HCT116 (cell line): ENCODE measurements around the gene GRM1. TPM values are rescaled to one million over a fixed set of nuclear protein-coding genes. Genes with fewer than 3 reads are reported as not detected.

Experiments
- ATAC-seq: fragments of 200-7000 bp; cut with Tn5 transposase; 2 replicates; pipeline ENCODE4 v1.9.1; 2020; ENCODE audit warnings: mild to moderate bottlenecking, moderate library complexity
- BruUV-seq: library from RNA; stranded (reverse); fragments of 400-500 nt; replicated peaks from 2 replicates; lab custom pipeline; 2021; lab: Mats Ljungman, UMichigan
- CTCF ChIA-PET: fragments of 300-600 bp; sonication (Branson Sonifier 250); formaldehyde crosslinking; loops from one replicate; lab custom pipeline; 2021; ENCODE audit warnings: antibody characterized with exemption; lab: Charles Lee
- POLR2A ChIA-PET: fragments of 300-600, 350-600 bp; sonication (Branson Sonifier 250); formaldehyde crosslinking; loops from one replicate; lab custom pipeline; 2021; ENCODE audit warnings: antibody characterized with exemption; lab: Charles Lee
- RAD21 ChIA-PET, 2 experiments: fragments of 300-600 bp; sonication (Branson Sonifier 250); formaldehyde crosslinking; loops; one replicate each; lab custom pipeline; 2023; ENCODE audit warnings: low total read pairs in 2 of 2; ENCODE audit not compliant: uncharacterized antibody in 2 of 2, unreplicated experiment in 2 of 2, low non-redundant PET in 1 of 2; lab: Charles Lee
- DNase-seq: peaks from one replicate; pipeline ENCODE4 v3.0.0-alpha.2; 2010; ENCODE audit warnings: low read depth, low spot score
- H2AFZ ChIP-seq: fragments of 200-600 bp; shearing (Covaris generic), sonication (generic); 2 replicates; pipeline ENCODE4 v1.6.1; 2017; ENCODE audit warnings: low read depth, mixed run types, mixed read lengths, antibody characterized with exemption, low read length; ENCODE audit not compliant: poor library complexity, severe bottlenecking
- H3K27ac ChIP-seq: 2 replicates; pipeline ENCODE4 v1.5.1; 2012; ENCODE audit warnings: low read depth, low read length
- H3K27me3 ChIP-seq: fragments of 200-600 bp; sonication (generic); 2 replicates; pipeline ENCODE4 v1.6.1; 2016; ENCODE audit warnings: mixed run types, low read length, mixed read lengths; ENCODE audit not compliant: insufficient read depth
- H3K36me3 ChIP-seq, 2 experiments: fragments of 200-500 bp in 1 of 2; fragments of 200-600 bp in 1 of 2; sonication (Bioruptor generic) in 1 of 2; sonication (generic) in 1 of 2; 2 replicates each; pipeline versions ENCODE4 v1.5.1 to v1.6.1; 2014 to 2016; ENCODE audit warnings: low read length in 2 of 2, inconsistent platforms in 1 of 2, mixed read lengths in 1 of 2, mixed run types in 1 of 2; ENCODE audit not compliant: insufficient read depth in 2 of 2, control insufficient read depth in 1 of 2
- H3K4me1 ChIP-seq, 2 experiments: fragments of 200-600 bp in 1 of 2; sonication (generic) in 1 of 2; 2 replicates each; pipeline versions ENCODE4 v1.5.1 to v1.6.1; 2012 to 2017; ENCODE audit warnings: low read length in 2 of 2, inconsistent platforms in 1 of 2, mild to moderate bottlenecking in 1 of 2, mixed read lengths in 1 of 2, mixed run types in 1 of 2, moderate library complexity in 1 of 2; ENCODE audit not compliant: insufficient read depth in 2 of 2, control insufficient read depth in 1 of 2
- H3K4me2 ChIP-seq: fragments of 200-600 bp; sonication (generic); 2 replicates; pipeline ENCODE4 v1.6.1; 2017; ENCODE audit warnings: mixed run types, low read length, mixed read lengths
- H3K4me3 ChIP-seq, 2 experiments: fragments of 200-600 bp in 1 of 2; sonication (generic) in 1 of 2; replicated peaks in 1 of 2; 2 replicates each; pipeline ENCODE4 v1.5.1; 2011 to 2016; ENCODE audit warnings: low read length in 2 of 2, control low read depth in 1 of 2, low read depth in 1 of 2, mild to moderate bottlenecking in 1 of 2, mixed read lengths in 1 of 2, mixed run types in 1 of 2
- H3K79me2 ChIP-seq: fragments of 200-600 bp; sonication (generic); 2 replicates; pipeline ENCODE4 v1.6.1; 2017; ENCODE audit warnings: mild to moderate bottlenecking, mixed run types, low read length, moderate library complexity, mixed read lengths; ENCODE audit not compliant: insufficient read depth
- H3K9ac ChIP-seq: fragments of 200-600 bp; sonication (generic); 2 replicates; pipeline ENCODE4 v1.6.1; 2016; ENCODE audit warnings: low read length, mixed read lengths
- H3K9me2 ChIP-seq: fragments of 200-600 bp; sonication (generic), shearing (Covaris generic); 2 replicates; pipeline ENCODE4 v1.6.1; 2017; ENCODE audit warnings: mixed run types, mild to moderate bottlenecking, moderate library complexity; ENCODE audit not compliant: insufficient read depth
- H3K9me3 ChIP-seq, 2 experiments: fragments of 200-500 bp in 1 of 2; fragments of 200-600 bp in 1 of 2; sonication (Bioruptor generic) in 1 of 2; sonication (generic) in 1 of 2; 2 replicates each; pipeline ENCODE4 v1.6.1; 2014 to 2017; ENCODE audit warnings: low read length in 2 of 2, mixed read lengths in 2 of 2, inconsistent platforms in 1 of 2, low read depth in 1 of 2, mild to moderate bottlenecking in 1 of 2, mixed run types in 1 of 2, moderate library complexity in 1 of 2; ENCODE audit not compliant: control insufficient read depth in 1 of 2, insufficient read depth in 1 of 2
- H4K20me1 ChIP-seq: fragments of 200-600 bp; sonication (generic), shearing (Covaris generic); 2 replicates; pipeline ENCODE4 v1.6.1; 2017; ENCODE audit warnings: mixed run types, mild to moderate bottlenecking, moderate library complexity; ENCODE audit not compliant: insufficient read depth
- CEBPB ChIP-seq: IDR thresholded peaks from 2 replicates; pipeline ENCODE4 v1.6.1; 2012; ENCODE audit warnings: low read depth
- POLR2A ChIP-seq: IDR thresholded peaks from 2 replicates; pipeline ENCODE4 v1.7.0; 2011; ENCODE audit warnings: borderline replicate concordance; ENCODE audit not compliant: insufficient read depth, insufficient read length; ENCODE audit errors: extremely low read depth
- YY1 ChIP-seq: IDR thresholded peaks from 2 replicates; pipeline ENCODE4 v1.6.1; 2011; ENCODE audit warnings: low read length, low read depth, moderate library complexity, mild to moderate bottlenecking; ENCODE audit not compliant: insufficient replicate concordance; ENCODE audit errors: extremely low read depth
- ZNF274 ChIP-seq: fragments of 200-500 bp; sonication (Bioruptor generic); IDR thresholded peaks from 2 replicates; pipeline ENCODE4 v1.6.1; 2014; ENCODE audit warnings: mild to moderate bottlenecking, low read depth, low read length, inconsistent platforms
- intact Hi-C: fragments of 100-400 bp; cut with micrococcal nuclease; formaldehyde crosslinking; loops from 2 replicates; pipeline ENCODE4 v1.10.0; 2022
- total RNA-seq: library from RNA; stranded (reverse); gene quantifications from one replicate; pipeline ENCODE4 v1.2.1, GENCODE V29; 2021; ENCODE audit not compliant: unreplicated experiment
- TF ChIP-seq, protein P1 (sequence below): IDR thresholded peaks from 2 replicates; pipeline ENCODE4 v1.6.1; 2012; ENCODE audit warnings: low read depth
- TF ChIP-seq, protein P2 (sequence below): IDR thresholded peaks from 2 replicates; pipeline ENCODE4 v1.6.1; 2011; ENCODE audit warnings: mild to moderate bottlenecking, low read length, moderate library complexity; ENCODE audit not compliant: insufficient replicate concordance; ENCODE audit errors: extremely low read depth
- TF ChIP-seq, protein P3 (sequence below), 3 experiments: fragments of 200-600 bp in 1 of 3; sonication (generic) in 1 of 3; IDR thresholded peaks in 2 of 3; conservative IDR thresholded peaks in 1 of 3; 2 replicates each; pipeline ENCODE4 v1.5.1; 2012 to 2017; ENCODE audit warnings: low read depth in 2 of 3, low read length in 2 of 3, antibody characterized with exemption in 1 of 3, borderline replicate concordance in 1 of 3, control low read depth in 1 of 3, mild to moderate bottlenecking in 1 of 3, mixed read lengths in 1 of 3, mixed run types in 1 of 3, moderate library complexity in 1 of 3; ENCODE audit not compliant: insufficient read depth in 1 of 3

The GRM1 gene
- total RNA-seq, 1 experiment from 2014 or later: not detected

DNA sequence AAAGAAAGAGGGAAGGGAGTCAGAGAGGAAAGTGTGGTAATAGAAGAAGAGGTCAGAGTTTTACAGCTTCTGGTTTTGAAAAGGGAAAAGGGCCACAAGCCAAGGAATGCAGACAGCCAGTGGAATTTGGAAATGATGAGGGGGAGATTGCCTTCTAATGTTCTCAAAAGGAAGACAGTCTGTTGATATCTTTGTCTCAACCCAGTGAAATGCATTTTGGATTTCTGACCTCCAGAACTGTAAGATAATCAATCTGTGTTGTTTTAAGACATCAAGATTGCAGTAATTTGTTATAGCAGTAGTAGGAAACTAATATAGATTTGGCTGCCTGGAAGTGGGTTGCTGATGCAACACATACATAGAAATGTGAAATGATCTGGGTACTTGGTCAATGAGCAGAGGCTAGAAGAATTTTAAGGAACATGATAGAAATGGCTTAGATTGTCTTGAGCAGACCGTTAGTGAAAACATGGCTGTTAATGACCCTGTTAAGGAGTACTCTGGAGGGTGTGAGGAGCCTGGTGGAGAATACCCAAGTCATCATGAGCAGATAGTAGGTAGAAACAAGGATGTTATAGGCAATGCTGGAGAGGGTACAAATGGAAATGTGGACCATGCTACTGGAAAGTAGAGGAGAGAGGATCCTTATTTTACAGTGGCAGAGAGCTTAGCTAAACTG, 259.0 kb downstream of the GRM1 start:
- Histone ChIP-seq H3K9me3 (no peaks in the 10 kb centered on the region), H3K4me2 (no peak overlapping the region), H2AFZ (no peak overlapping the region), H3K79me2 (no peaks in the 10 kb centered on the region), H3K4me1 (no peaks in the 10 kb centered on the region), H3K27ac (no peak overlapping the region), H3K9me2 (no peaks in the 10 kb centered on the region), H3K27me3 (no peaks in the 10 kb centered on the region), H4K20me1 (no peaks in the 10 kb centered on the region), H3K9ac (no peak overlapping the region), H3K4me3 (no peak overlapping the region), H3K36me3 (no peaks in the 10 kb centered on the region)
- RAD21 ChIA-PET: no interaction called here
- no peak for ATAC-seq
- POLR2A ChIA-PET: no interaction called here
- CTCF ChIA-PET: no interaction called here
- no peak for DNase-seq
- BruUV-seq: no TSS peak
- intact Hi-C loops: no loop called here
- TF ChIP-seq, protein P1, sequence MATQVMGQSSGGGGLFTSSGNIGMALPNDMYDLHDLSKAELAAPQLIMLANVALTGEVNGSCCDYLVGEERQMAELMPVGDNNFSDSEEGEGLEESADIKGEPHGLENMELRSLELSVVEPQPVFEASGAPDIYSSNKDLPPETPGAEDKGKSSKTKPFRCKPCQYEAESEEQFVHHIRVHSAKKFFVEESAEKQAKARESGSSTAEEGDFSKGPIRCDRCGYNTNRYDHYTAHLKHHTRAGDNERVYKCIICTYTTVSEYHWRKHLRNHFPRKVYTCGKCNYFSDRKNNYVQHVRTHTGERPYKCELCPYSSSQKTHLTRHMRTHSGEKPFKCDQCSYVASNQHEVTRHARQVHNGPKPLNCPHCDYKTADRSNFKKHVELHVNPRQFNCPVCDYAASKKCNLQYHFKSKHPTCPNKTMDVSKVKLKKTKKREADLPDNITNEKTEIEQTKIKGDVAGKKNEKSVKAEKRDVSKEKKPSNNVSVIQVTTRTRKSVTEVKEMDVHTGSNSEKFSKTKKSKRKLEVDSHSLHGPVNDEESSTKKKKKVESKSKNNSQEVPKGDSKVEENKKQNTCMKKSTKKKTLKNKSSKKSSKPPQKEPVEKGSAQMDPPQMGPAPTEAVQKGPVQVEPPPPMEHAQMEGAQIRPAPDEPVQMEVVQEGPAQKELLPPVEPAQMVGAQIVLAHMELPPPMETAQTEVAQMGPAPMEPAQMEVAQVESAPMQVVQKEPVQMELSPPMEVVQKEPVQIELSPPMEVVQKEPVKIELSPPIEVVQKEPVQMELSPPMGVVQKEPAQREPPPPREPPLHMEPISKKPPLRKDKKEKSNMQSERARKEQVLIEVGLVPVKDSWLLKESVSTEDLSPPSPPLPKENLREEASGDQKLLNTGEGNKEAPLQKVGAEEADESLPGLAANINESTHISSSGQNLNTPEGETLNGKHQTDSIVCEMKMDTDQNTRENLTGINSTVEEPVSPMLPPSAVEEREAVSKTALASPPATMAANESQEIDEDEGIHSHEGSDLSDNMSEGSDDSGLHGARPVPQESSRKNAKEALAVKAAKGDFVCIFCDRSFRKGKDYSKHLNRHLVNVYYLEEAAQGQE: no peak
- TF ChIP-seq, protein P2, sequence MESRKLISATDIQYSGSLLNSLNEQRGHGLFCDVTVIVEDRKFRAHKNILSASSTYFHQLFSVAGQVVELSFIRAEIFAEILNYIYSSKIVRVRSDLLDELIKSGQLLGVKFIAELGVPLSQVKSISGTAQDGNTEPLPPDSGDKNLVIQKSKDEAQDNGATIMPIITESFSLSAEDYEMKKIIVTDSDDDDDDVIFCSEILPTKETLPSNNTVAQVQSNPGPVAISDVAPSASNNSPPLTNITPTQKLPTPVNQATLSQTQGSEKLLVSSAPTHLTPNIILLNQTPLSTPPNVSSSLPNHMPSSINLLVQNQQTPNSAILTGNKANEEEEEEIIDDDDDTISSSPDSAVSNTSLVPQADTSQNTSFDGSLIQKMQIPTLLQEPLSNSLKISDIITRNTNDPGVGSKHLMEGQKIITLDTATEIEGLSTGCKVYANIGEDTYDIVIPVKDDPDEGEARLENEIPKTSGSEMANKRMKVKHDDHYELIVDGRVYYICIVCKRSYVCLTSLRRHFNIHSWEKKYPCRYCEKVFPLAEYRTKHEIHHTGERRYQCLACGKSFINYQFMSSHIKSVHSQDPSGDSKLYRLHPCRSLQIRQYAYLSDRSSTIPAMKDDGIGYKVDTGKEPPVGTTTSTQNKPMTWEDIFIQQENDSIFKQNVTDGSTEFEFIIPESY: no peak
- TF ChIP-seq CEBPB (no peak), YY1 (no peak), ZNF274 (no peak), POLR2A (no peak)
- TF ChIP-seq, protein P3, sequence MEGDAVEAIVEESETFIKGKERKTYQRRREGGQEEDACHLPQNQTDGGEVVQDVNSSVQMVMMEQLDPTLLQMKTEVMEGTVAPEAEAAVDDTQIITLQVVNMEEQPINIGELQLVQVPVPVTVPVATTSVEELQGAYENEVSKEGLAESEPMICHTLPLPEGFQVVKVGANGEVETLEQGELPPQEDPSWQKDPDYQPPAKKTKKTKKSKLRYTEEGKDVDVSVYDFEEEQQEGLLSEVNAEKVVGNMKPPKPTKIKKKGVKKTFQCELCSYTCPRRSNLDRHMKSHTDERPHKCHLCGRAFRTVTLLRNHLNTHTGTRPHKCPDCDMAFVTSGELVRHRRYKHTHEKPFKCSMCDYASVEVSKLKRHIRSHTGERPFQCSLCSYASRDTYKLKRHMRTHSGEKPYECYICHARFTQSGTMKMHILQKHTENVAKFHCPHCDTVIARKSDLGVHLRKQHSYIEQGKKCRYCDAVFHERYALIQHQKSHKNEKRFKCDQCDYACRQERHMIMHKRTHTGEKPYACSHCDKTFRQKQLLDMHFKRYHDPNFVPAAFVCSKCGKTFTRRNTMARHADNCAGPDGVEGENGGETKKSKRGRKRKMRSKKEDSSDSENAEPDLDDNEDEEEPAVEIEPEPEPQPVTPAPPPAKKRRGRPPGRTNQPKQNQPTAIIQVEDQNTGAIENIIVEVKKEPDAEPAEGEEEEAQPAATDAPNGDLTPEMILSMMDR (IDR thresholded peaks at IDR 0.05 in 2 of 3, conservative IDR thresholded peaks at IDR 0.05 in 1 of 3; ENCODE audit: borderline replicate concordance in 1 of 3, insufficient read depth in 1 of 3, low read depth in 2 of 3, low read length in 2 of 3): no peak
- TF ChIP-seq, all 23 proteins: peak for 0
